ENCODE measurements around the gene DCC.
"Not testable (repeated sequence)": the region's sequence is repeated elsewhere in the genome, so short reads cannot be mapped to it uniquely, and the experiment has no call there.

Gene DCC

GRCh38 chr18:53496028-53496427 lies 1156.0 kb downstream of the DCC start:
- no peak for DNase-seq (ENCODE audit: extremely low spot score)
- no peak for TF ChIP-seq L3MBTL2 (conservative IDR thresholded peaks at IDR 0.05)
- POLR2A ChIA-PET, result no interaction called here
- CTCF ChIA-PET, result no interaction called here

DNA sequence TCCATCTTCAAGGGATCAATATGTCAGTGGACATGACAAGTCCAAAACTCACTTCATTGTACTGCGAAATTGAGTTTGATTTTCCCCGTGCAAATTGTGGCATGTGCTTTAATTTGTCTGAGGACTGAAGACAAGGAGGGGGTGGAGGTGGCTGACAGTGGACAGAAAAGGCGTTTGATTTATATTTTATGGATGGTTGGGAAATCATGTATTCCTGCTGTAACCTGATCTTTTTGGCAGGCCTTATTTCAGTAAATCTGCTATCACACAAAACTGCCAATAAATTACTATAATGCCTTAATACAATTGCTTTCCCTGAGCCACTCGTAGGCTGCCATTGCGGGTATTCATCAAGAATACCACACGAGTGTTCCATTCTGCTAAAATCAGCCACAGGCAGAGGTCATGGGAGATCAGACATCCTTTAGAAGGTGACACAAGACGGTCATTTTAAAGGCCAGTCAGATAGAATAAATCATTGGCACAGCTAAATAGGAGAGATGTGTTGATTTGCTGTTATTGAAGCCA lies 1164.0 kb downstream of the DCC start:
- DNase-seq (ENCODE audit: extremely low spot score), result no peak
- CTCF ChIA-PET, result no interaction called here
- TF ChIP-seq FOXK2 (IDR thresholded peaks at IDR 0.05) (no peak), BHLHE40 (IDR thresholded peaks at IDR 0.05; ENCODE audit: borderline replicate concordance) (no peak), FOXA1 (IDR thresholded peaks at IDR 0.05) (no peak), ELF4 (IDR thresholded peaks at IDR 0.05) (no peak), PKNOX1 (IDR thresholded peaks at IDR 0.05) (no peak), TARDBP (IDR thresholded peaks at IDR 0.05) (no peak), CTBP1 (IDR thresholded peaks at IDR 0.05; ENCODE audit: borderline replicate concordance) (no peak), FOXM1 (IDR thresholded peaks at IDR 0.05; ENCODE audit: borderline replicate concordance) (no peak), L3MBTL2 (conservative IDR thresholded peaks at IDR 0.05) (no peak), SUZ12 (IDR thresholded peaks at IDR 0.05) (no peak), ZNF384 (IDR thresholded peaks at IDR 0.05) (no peak), HDGF (IDR thresholded peaks at IDR 0.05; ENCODE audit: borderline replicate concordance) (no peak), SP1 (IDR thresholded peaks at IDR 0.05) (no peak), NFRKB (IDR thresholded peaks at IDR 0.05) (no peak), LEF1 (IDR thresholded peaks at IDR 0.05; ENCODE audit: borderline replicate concordance) (no peak), ARNT (IDR thresholded peaks at IDR 0.05) (no peak)
- POLR2A ChIA-PET, result no interaction called here

- CTCF ChIA-PET, result no interaction called here
- POLR2A ChIA-PET, result no interaction called here
- TF ChIP-seq CTBP1 (IDR thresholded peaks at IDR 0.05; ENCODE audit: borderline replicate concordance), result no peak
- no peak for TF ChIP-seq ARNT (IDR thresholded peaks at IDR 0.05)
- TF ChIP-seq ELF4 (IDR thresholded peaks at IDR 0.05), result no peak
- no peak for TF ChIP-seq FOXM1 (IDR thresholded peaks at IDR 0.05; ENCODE audit: borderline replicate concordance)
- TF ChIP-seq HDGF (IDR thresholded peaks at IDR 0.05; ENCODE audit: borderline replicate concordance), result no peak
- TF ChIP-seq PKNOX1 (IDR thresholded peaks at IDR 0.05), result no peak
- no peak for TF ChIP-seq BHLHE40 (IDR thresholded peaks at IDR 0.05; ENCODE audit: borderline replicate concordance)
- TF ChIP-seq TARDBP (IDR thresholded peaks at IDR 0.05), result no peak
- DNase-seq (ENCODE audit: extremely low spot score), result no peak
Observed at GRCh38 chr18:53508529-53508928, 1168.5 kb downstream of the DCC start.

DNA sequence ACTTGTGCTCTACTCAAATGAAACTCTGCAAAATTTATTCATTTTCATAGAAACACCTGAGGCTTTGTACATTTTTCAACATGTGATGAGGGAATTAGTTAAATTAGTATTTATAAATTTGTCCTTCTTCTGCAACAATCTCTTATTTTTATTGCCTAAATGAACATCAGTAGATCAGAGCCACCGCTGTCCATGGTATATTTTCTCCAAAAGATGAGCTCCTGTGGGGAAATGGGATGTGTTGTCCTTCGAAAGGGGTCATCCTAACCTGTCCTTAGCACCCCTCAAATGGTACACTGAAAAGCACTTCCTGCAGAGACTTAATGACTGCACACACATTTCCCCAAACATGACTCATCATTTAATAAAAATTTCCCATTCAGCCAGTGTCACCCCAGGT lies 1169.9 kb downstream of the DCC start:
- ChIA-PET CTCF (no interaction called here), POLR2A (no interaction called here)
- no peak for TF ChIP-seq L3MBTL2 (conservative IDR thresholded peaks at IDR 0.05)
- no peak for DNase-seq (ENCODE audit: extremely low spot score)

GRCh38 chr18:53511725-53512124 lies 1171.7 kb downstream of the DCC start:
- DNase-seq (ENCODE audit: extremely low spot score); CTCF ChIA-PET; POLR2A ChIA-PET: not testable (repeated sequence)

DNA sequence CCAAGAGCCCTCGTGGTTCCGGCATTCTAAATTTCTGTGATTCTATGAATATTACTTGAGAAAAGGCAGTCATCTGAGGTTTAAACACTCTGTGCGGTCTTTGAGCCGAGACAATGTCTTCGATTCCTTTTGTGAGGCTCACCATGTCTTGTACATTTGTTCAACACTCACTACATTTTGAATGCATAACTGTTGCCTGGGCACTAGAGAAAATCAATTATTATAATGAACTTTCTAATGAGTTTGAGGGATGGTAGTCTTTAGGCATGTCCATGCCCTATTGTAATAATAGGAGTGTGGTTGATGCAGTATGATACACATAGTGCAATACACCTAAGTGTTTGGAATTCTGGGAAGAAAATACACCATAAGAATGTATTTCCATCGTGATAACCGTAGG lies 1181.1 kb downstream of the DCC start:
- CTCF ChIA-PET, result no interaction called here

More for the DNA sequence above, 1181.1 kb downstream of the DCC start:
- TF ChIP-seq CTBP1 (IDR thresholded peaks at IDR 0.05; ENCODE audit: borderline replicate concordance), result no peak
- TF ChIP-seq PKNOX1 (IDR thresholded peaks at IDR 0.05), result no peak
- TF ChIP-seq FOXA1 (IDR thresholded peaks at IDR 0.05), result no peak
- no peak for TF ChIP-seq NFRKB (IDR thresholded peaks at IDR 0.05)
- no peak for TF ChIP-seq ELF4 (IDR thresholded peaks at IDR 0.05)
- TF ChIP-seq HDGF (IDR thresholded peaks at IDR 0.05; ENCODE audit: borderline replicate concordance), result no peak
- no peak for TF ChIP-seq ZNF384 (IDR thresholded peaks at IDR 0.05)
- no peak for TF ChIP-seq LEF1 (IDR thresholded peaks at IDR 0.05; ENCODE audit: borderline replicate concordance)
- TF ChIP-seq ARNT (IDR thresholded peaks at IDR 0.05), result no peak
- TF ChIP-seq L3MBTL2 (conservative IDR thresholded peaks at IDR 0.05), result no peak
- no peak for TF ChIP-seq FOXK2 (IDR thresholded peaks at IDR 0.05)
- TF ChIP-seq SUZ12 (IDR thresholded peaks at IDR 0.05), result no peak
- TF ChIP-seq TARDBP (IDR thresholded peaks at IDR 0.05), result no peak
- no peak for DNase-seq (ENCODE audit: extremely low spot score)
- POLR2A ChIA-PET, result no interaction called here

Data from HEK293T (cell line).